PFSK-1 (cell line): ENCODE measurements around the gene MAP3K19.

Source experiments
- FOXP2 ChIP-seq: optimal IDR thresholded peaks from 2 replicates; pipeline ENCODE3; 2011; ENCODE audit warnings: borderline replicate concordance, control low read depth, inconsistent platforms; ENCODE audit not compliant: insufficient read depth; ENCODE audit errors: extremely low read length, extremely low read depth
- POLR2AphosphoS5 ChIP-seq: IDR thresholded peaks from 2 replicates; pipeline ENCODE4 v1.6.1; 2012; ENCODE audit warnings: low read depth, mild to moderate bottlenecking, control low read depth, low read length, moderate library complexity
- SIN3A ChIP-seq: IDR thresholded peaks from 2 replicates; pipeline ENCODE4 v1.6.1; 2012; ENCODE audit warnings: mild to moderate bottlenecking, low read length, moderate library complexity, borderline replicate concordance; ENCODE audit not compliant: insufficient read depth
- TAF1 ChIP-seq: IDR thresholded peaks from 2 replicates; pipeline ENCODE4 v1.6.1; 2012; ENCODE audit warnings: low read length, control low read depth, borderline replicate concordance; ENCODE audit not compliant: insufficient read depth
- TF ChIP-seq, protein P1 (sequence below), 2 experiments: IDR thresholded peaks; 2 replicates each; pipeline versions ENCODE4 v1.6.1 to v1.8.0; 2011 to 2012; ENCODE audit warnings: low read depth in 2 of 2, low read length in 2 of 2, control low read depth in 1 of 2, inconsistent platforms in 1 of 2, mild to moderate bottlenecking in 1 of 2, moderate library complexity in 1 of 2; ENCODE audit not compliant: insufficient read depth in 1 of 2

MAP3K19 gene

DNA sequence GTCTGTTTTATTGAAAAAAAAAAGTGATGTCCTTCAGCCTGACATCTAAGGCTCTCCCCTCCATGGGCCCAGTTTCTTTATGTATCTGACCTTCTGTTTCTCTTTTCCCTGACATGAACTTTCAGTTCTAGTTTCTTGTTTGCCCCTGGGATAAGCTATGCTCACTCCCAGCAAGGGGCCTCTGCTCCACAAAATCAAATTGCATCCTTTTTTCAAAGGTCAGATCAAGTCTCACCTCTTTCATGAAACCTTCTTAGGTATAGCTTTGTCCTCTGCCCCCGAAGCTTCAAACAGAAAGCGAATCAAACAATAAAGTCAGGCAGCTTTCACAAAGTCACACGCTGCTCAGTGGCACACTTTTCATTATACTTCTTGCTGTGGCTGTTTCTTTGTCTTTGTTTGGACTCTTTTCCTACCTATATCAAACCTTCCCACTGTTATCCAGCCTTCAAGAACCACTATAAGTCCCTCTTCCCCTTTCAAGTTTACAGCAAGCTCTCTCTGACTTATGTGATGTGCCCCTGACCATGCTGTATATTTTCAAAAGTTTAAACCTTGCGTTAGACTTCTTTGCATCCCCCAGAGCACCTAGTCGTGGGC, 23.3 kb downstream of the MAP3K19 start:
- TF ChIP-seq FOXP2: no peak
- no peak for TF ChIP-seq POLR2AphosphoS5

DNA sequence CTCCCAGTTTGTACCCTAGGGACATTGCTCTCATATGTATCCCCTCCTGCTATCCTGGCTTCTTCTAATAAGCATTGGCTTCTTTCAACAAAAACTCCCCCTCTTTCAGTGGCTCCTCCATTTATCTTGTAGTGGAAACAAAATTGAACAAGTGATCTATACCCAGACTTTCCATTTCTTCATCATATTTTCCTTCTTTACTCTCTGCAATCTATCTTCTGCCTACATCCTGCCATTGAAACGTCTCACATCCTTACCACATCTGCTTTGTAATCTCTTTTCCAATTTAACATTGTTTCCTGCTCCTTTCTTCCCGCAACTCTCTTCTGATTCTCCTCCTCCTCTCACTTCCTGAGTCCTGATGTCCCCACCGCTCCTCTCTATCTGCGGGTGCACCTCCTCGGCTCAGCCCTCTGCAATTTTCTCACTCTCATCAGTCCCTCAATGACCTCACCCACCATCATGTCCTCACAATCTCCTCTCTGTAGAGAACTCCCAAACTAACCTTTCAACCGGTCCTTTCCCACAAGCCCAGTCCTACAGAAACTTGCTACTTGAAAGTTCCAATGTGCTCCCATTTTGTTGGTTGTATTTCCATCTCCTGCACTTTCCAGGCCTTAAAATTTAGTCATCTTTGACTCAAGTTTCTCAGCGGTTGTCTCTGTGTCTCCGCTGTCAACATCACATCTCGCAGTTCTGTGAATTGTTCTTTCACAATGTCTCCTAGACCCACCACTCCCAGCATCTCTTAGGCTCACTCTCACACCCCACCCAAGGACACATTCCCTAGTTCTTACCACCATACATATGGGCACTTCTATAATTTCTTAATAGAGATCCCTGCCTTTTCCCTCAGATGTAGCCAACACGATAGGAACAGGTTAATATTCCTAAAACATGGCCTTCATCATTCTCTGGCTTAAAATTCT, 24.0 kb downstream of the MAP3K19 start:
- TF ChIP-seq, protein P1, sequence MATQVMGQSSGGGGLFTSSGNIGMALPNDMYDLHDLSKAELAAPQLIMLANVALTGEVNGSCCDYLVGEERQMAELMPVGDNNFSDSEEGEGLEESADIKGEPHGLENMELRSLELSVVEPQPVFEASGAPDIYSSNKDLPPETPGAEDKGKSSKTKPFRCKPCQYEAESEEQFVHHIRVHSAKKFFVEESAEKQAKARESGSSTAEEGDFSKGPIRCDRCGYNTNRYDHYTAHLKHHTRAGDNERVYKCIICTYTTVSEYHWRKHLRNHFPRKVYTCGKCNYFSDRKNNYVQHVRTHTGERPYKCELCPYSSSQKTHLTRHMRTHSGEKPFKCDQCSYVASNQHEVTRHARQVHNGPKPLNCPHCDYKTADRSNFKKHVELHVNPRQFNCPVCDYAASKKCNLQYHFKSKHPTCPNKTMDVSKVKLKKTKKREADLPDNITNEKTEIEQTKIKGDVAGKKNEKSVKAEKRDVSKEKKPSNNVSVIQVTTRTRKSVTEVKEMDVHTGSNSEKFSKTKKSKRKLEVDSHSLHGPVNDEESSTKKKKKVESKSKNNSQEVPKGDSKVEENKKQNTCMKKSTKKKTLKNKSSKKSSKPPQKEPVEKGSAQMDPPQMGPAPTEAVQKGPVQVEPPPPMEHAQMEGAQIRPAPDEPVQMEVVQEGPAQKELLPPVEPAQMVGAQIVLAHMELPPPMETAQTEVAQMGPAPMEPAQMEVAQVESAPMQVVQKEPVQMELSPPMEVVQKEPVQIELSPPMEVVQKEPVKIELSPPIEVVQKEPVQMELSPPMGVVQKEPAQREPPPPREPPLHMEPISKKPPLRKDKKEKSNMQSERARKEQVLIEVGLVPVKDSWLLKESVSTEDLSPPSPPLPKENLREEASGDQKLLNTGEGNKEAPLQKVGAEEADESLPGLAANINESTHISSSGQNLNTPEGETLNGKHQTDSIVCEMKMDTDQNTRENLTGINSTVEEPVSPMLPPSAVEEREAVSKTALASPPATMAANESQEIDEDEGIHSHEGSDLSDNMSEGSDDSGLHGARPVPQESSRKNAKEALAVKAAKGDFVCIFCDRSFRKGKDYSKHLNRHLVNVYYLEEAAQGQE (IDR thresholded peaks at IDR 0.05; ENCODE audit: insufficient read depth in 1 of 2, low read depth in 2 of 2, low read length in 2 of 2): no peak
- TF ChIP-seq SIN3A (no peak), POLR2AphosphoS5 (no peak), FOXP2 (no peak), TAF1 (no peak)

DNA sequence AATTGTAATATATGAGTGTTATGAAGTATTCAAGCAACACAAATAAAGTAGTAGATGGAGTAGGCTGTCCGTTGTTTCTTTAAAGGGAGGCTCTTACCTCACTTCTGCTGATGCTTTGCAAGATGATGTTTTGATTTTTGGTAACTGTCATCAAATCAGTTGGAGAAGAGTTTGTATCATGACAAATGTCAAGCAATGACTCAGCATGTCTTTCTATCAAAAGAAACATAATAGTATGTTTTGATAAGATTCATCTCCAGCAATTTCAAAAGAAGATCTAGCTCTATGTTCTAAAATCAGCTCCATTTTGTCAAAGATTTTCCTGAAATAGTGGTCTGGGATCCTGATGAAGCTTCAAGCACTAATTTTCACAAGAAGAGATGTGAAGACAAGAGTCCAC, 25.6 kb downstream of the MAP3K19 start:
- no peak for TF ChIP-seq TAF1
- no peak for TF ChIP-seq POLR2AphosphoS5
- TF ChIP-seq, protein P1 (IDR thresholded peaks at IDR 0.05; ENCODE audit: insufficient read depth in 1 of 2, low read depth in 2 of 2, low read length in 2 of 2): no peak
- TF ChIP-seq SIN3A: no peak
- TF ChIP-seq FOXP2: no peak

DNA sequence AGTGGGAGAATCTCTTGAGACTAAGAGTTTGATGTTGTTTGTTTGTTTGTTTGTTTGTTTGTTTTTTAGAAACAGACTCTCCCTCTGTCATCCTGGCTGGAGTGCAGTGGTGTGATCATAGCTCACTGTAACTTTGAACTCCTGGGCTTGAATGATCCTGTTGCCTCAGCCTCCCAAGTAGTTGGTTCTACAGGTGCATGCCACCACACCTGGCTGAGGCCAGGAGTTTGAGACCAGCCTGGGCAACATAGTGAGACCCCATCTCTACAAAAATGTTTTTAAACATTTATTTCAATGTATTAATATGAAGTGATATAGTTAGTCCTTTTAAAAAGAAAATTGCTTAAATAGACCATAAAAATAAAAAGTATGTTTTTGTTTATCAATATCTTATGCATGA, 35.6 kb downstream of the MAP3K19 start:
- no peak for TF ChIP-seq SIN3A
- no peak for TF ChIP-seq POLR2AphosphoS5
- no peak for TF ChIP-seq FOXP2
- no peak for TF ChIP-seq TAF1
- TF ChIP-seq, protein P1 (IDR thresholded peaks at IDR 0.05; ENCODE audit: insufficient read depth in 1 of 2, low read depth in 2 of 2, low read length in 2 of 2): no peak

DNA sequence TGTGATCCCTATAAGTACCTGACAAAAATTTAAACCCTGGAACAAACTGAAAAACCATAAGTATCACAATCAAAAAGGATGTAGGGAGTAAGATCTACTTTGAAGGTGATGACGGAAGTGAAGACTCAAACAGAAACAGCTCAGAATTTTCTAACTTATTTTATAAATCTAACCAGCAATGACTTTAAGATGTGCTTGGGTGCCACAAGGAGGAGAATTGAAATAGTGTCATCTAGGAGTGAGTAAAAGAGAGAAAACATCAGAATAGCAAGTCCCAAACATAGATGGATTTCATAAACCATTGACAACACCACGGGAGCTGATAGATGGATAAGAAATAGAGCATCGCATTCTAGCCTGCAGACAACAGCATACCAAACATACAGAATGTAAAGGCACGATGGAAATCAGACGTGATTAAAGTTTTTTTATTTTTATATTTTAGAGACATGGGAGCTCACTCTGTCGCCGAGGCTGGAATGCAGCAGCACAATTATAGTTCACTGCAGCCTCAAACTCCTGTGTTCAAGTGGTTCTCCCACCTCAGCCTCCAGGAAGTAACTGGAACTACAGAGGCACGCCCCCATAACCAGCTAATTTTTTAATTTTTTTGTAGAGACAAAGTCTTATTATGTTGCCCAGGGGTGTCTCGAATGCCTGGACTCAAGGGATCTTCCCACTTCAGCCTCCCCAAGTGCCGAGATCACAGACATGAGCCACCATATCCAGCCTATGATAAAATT, 36.9 kb downstream of the MAP3K19 start:
- TF ChIP-seq TAF1: no peak
- no peak for TF ChIP-seq SIN3A
- TF ChIP-seq FOXP2: no peak
- TF ChIP-seq, protein P1 (IDR thresholded peaks at IDR 0.05; ENCODE audit: insufficient read depth in 1 of 2, low read depth in 2 of 2, low read length in 2 of 2): no peak
- no peak for TF ChIP-seq POLR2AphosphoS5
